ENCODE measurements around the gene ATP8B3. TPM values are rescaled to one million over a fixed set of nuclear protein-coding genes. Genes with fewer than 3 reads are reported as not detected.

ATP8B3 gene
- total RNA-seq, 1 donor from 2014 or later, result 0.96 TPM

DNA sequence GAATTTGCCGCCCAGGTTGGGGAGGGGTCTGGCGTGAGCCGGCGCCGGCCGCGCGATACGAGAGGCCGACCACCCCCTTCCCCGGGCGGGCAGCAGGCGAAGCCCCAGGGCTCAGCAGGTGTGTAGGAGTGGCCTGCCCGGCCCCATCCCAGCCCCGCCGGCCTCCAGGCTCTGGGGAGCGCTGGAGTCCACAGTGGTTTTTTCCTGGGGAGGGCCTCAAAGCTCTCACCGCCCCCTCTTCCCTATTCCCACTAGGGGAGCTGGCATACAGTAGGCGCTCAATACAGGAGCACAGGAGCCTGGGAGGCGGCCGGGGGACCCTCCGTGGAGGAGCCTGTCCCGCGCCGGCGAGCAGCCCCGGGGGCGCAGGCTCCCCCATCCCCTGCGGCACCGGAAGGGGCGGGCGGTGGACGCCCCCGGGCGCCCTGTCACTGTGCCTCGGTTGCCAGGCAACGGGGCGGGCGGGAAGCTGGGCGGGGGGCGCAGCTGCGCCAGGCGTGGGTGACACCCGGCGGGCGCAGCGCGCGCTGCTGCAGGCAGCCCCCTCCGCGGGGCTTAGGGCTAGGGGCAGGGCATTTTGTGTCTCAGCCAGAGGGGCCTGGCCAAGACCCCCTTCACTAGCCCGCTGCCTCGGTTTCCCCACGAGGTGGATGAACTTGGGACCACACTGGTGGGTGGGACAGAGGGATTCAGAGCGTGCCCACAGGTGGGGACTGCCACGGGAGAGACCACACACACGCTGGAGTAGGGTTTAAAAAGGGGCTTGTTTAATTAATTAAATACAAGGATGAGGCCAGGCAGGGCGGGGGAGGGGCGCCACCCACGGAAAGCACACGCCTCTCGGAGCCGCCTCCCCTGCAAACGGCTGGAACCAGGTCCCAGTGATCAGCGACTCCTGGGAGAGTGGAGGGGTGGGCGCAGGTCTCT, 39.8 kb upstream of the ATP8B3 start:
- no peak for DNase-seq (ENCODE audit: low read depth)
- TF ChIP-seq, protein P1, sequence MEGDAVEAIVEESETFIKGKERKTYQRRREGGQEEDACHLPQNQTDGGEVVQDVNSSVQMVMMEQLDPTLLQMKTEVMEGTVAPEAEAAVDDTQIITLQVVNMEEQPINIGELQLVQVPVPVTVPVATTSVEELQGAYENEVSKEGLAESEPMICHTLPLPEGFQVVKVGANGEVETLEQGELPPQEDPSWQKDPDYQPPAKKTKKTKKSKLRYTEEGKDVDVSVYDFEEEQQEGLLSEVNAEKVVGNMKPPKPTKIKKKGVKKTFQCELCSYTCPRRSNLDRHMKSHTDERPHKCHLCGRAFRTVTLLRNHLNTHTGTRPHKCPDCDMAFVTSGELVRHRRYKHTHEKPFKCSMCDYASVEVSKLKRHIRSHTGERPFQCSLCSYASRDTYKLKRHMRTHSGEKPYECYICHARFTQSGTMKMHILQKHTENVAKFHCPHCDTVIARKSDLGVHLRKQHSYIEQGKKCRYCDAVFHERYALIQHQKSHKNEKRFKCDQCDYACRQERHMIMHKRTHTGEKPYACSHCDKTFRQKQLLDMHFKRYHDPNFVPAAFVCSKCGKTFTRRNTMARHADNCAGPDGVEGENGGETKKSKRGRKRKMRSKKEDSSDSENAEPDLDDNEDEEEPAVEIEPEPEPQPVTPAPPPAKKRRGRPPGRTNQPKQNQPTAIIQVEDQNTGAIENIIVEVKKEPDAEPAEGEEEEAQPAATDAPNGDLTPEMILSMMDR (IDR thresholded peaks at IDR 0.05; ENCODE audit: insufficient read depth, low read length, poor library complexity, severe bottlenecking), result no peak

GRCh38 chr19:1850809-1851653, 39.0 kb upstream of the ATP8B3 start:
- TF ChIP-seq, protein P1 (IDR thresholded peaks at IDR 0.05; ENCODE audit: insufficient read depth, low read length, poor library complexity, severe bottlenecking), result peak; percentile 16
- Histone ChIP-seq H3K27me3 (ENCODE audit: control insufficient read depth, insufficient read depth, low read length) (no peaks in the 10 kb centered on the region), H3K4me3 (ENCODE audit: low read depth, low read length) (no peak overlapping the region), H3K36me3 (ENCODE audit: control insufficient read depth, insufficient read depth, low read length) (no peaks in the 10 kb centered on the region)
- no peak for DNase-seq (ENCODE audit: low read depth)

More for the DNA sequence above, 39.8 kb upstream of the ATP8B3 start:
- Histone ChIP-seq H3K27me3 (ENCODE audit: control insufficient read depth, insufficient read depth, low read length) (no peaks in the 10 kb centered on the region), H3K36me3 (ENCODE audit: control insufficient read depth, insufficient read depth, low read length) (no peaks in the 10 kb centered on the region), H3K4me3 (ENCODE audit: low read depth, low read length) (no peak overlapping the region)

- H3K27me3 ChIP-seq (ENCODE audit: control insufficient read depth, insufficient read depth, low read length), result no peaks in the 10 kb centered on the region
- TF ChIP-seq, protein P1 (IDR thresholded peaks at IDR 0.05; ENCODE audit: insufficient read depth, low read length, poor library complexity, severe bottlenecking), result no peak
- no peaks in the 10 kb centered on the region for H3K36me3 ChIP-seq (ENCODE audit: control insufficient read depth, insufficient read depth, low read length)
- no peak for DNase-seq (ENCODE audit: low read depth)
- no peak overlapping the region for H3K4me3 ChIP-seq (ENCODE audit: low read depth, low read length)
These were observed 37.9 kb upstream of the ATP8B3 start for GRCh38 chr19:1849886-1850398.

DNA sequence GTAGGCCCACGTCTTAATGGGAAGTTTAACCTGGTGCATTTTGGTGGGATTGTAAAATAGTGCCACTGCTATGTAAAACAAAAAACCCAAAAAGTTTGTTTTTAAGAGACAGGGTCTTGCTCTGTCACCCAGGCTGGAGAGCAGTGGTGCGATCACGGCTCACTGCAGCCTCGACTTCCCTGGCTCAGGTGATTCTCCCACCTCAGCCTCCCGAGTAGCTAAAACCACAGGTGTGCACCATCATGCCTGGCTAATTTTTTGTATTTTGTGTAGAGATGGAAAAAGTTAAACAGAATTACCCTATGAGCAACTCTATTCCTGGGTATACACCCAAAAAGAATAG, 37.0 kb upstream of the ATP8B3 start:
- Histone ChIP-seq H3K4me3 (ENCODE audit: low read depth, low read length) (no peak overlapping the region), H3K36me3 (ENCODE audit: control insufficient read depth, insufficient read depth, low read length) (no peaks in the 10 kb centered on the region), H3K27me3 (ENCODE audit: control insufficient read depth, insufficient read depth, low read length) (no peaks in the 10 kb centered on the region)
- no peak for DNase-seq (ENCODE audit: low read depth)
- TF ChIP-seq, protein P1 (IDR thresholded peaks at IDR 0.05; ENCODE audit: insufficient read depth, low read length, poor library complexity, severe bottlenecking), result no peak

- TF ChIP-seq, protein P1 (IDR thresholded peaks at IDR 0.05; ENCODE audit: insufficient read depth, low read length, poor library complexity, severe bottlenecking), result peak; percentile 92
- H3K27me3 ChIP-seq (ENCODE audit: control insufficient read depth, insufficient read depth, low read length), result no peaks in the 10 kb centered on the region
- H3K4me3 ChIP-seq (ENCODE audit: low read depth, low read length), result peak within 1 kb of the TSS; percentile 58
- no peak for DNase-seq (ENCODE audit: low read depth)
- no peaks in the 10 kb centered on the region for H3K36me3 ChIP-seq (ENCODE audit: control insufficient read depth, insufficient read depth, low read length)
These were observed 36.5 kb upstream of the ATP8B3 start, which contains the start of gene REXO1 for GRCh38 chr19:1848399-1849131. REXO1 (minus strand) TSS chr19:1848483; CDS start chr19:1848358, 125 bp downstream.

Data from kidney epithelial cell (primary cell).